Astrocyte of the spinal cord (primary cell): Measurements from ENCODE around the gene ATP1B4.

Experiments
- DNase-seq: peaks from one replicate; pipeline ENCODE4 v3.0.0; 2011; ENCODE audit warnings: low read depth, low spot score
- H3K4me3 ChIP-seq: 2 replicates; pipeline ENCODE4 v1.5.1; 2011; ENCODE audit warnings: low read depth, mild to moderate bottlenecking, low read length, moderate library complexity
- in situ Hi-C: cut with HindIII; loops from 2 replicates; pipeline ENCODE4 v1.10.0; 2017; ENCODE audit warnings: low sequenced_read_pairs
- TF ChIP-seq, protein P1 (sequence below): IDR thresholded peaks from 2 replicates; pipeline ENCODE4 v1.5.1; 2012; ENCODE audit warnings: low read depth, mild to moderate bottlenecking, low read length, inconsistent platforms

ATP1B4 gene

DNA sequence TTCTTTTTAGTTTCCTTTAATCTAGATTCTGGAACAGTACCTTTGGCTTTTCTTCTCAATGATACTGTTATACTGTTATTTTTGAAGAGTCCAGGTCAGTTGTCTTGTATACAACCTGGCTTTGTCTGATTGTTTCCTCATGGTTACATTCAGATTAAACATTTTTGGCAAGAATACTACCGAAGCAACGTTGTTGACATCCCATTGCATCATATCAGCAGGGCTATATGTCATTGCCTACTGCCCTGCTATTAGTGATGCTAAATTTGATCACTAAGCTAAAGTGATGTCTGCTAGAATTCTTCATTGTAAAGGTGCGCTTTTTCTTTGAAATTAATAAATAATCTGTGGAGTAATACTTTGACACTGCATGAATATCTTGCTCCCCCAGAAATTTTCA is 5.8 kb upstream of the ATP1B4 start:
- H3K4me3 ChIP-seq, result no peak overlapping the region
- TF ChIP-seq, protein P1, sequence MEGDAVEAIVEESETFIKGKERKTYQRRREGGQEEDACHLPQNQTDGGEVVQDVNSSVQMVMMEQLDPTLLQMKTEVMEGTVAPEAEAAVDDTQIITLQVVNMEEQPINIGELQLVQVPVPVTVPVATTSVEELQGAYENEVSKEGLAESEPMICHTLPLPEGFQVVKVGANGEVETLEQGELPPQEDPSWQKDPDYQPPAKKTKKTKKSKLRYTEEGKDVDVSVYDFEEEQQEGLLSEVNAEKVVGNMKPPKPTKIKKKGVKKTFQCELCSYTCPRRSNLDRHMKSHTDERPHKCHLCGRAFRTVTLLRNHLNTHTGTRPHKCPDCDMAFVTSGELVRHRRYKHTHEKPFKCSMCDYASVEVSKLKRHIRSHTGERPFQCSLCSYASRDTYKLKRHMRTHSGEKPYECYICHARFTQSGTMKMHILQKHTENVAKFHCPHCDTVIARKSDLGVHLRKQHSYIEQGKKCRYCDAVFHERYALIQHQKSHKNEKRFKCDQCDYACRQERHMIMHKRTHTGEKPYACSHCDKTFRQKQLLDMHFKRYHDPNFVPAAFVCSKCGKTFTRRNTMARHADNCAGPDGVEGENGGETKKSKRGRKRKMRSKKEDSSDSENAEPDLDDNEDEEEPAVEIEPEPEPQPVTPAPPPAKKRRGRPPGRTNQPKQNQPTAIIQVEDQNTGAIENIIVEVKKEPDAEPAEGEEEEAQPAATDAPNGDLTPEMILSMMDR, result no peak
- DNase-seq, result no peak
- in situ Hi-C loops, result no loop called here

DNA sequence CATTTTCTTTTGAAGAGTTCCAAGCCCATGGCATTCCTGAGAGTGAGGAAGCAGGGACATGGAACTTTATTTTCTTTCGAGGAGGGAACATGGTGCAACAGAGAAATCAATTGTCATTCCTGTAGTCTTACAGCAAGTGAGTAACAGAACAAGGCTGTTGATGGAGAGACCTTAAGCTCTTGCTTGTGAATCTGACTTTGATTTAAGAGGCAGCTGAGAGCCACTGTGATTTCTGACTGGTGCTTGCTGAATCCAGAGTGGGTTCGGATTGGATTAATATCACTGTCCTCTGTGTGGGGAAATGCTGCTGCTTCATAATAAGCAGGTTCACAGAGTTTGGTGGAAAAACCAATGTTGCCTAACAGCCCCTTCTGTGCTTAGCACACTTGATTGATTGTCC is 4.7 kb upstream of the ATP1B4 start:
- TF ChIP-seq, protein P1, result no peak
- H3K4me3 ChIP-seq, result no peak overlapping the region
- no peak for DNase-seq
- in situ Hi-C loops, result no loop called here

DNA sequence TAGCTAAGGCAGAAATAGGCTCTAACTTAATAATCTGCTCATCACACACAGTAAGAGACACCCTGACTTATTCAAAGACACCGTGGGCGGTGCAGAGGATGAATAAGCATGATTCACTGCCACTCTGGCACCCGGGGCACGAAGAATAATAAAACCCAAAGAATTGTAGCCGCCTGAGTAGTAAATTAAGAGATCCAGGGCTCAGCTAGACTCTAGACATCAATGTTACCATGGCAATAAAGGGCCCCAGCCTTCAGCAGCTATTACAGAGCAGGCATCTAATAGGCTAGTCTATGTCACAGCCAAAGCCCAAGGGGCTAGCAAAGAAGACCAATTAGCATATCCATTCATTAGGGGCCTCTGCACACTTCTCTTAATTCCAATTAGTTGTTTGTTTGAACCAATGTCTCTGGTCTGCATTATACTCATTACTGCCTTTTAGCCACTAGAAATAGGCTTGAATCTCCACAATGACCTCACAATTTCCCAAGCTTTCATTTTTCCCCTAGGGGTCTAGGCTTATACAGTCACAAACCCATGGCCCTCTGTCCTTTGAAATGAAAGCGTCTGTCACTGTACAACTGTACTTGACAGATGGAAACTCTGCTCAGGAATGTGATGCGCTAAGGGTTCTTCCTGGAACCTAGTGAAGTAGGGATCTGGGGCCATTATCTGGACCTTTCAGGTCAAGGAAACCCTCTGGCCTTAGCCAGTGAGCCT is 3.0 kb upstream of the ATP1B4 start:
- in situ Hi-C loops, result no loop called here
- TF ChIP-seq, protein P1, result no peak
- DNase-seq, result peak; percentile 11
- no peak overlapping the region for H3K4me3 ChIP-seq

DNA sequence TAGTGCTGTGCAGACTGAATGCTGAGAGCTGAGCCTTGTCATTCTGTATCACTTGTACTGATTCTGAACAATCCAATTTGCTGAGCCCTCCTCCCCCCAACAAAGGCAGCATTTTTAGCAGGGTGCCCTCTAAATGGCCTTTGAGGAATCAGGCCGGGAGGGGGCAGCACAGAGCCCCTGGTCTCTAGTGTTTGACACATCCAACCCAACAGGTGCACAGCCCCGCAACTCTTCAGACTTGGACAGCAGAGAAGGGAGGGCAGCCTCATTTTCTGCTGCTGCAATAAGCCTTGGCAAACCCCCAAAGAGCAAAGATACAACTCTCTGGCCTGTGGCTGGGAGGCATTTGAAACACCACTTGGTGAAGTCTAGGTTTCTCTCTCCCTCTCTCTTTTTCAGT is 3.4 kb downstream of the ATP1B4 start:
- TF ChIP-seq, protein P1, result peak; percentile 53
- in situ Hi-C loops, result no loop called here
- no peak overlapping the region for H3K4me3 ChIP-seq
- no peak for DNase-seq

DNA sequence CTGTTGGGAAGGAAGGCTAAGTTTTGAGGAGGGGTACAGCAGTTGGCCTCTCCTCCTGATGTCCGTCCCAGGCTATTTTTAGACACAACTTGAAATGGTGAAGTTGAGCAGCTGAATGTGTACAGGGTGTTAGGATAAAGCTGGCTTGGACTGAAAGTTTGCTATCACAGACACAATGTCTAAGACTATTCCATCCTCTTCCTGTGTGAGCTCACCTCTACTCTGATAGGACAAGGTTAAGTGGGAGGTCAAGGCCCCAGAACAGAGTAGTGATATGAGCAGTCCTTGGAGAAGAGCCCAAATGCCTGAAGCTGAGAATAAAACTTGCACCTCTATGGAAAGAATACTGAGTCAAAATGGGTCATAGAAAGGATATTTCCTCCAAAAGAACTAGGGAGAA is 4.1 kb downstream of the ATP1B4 start:
- no peak for DNase-seq
- in situ Hi-C loops, result no loop called here
- H3K4me3 ChIP-seq, result no peak overlapping the region
- TF ChIP-seq, protein P1, result no peak

DNA sequence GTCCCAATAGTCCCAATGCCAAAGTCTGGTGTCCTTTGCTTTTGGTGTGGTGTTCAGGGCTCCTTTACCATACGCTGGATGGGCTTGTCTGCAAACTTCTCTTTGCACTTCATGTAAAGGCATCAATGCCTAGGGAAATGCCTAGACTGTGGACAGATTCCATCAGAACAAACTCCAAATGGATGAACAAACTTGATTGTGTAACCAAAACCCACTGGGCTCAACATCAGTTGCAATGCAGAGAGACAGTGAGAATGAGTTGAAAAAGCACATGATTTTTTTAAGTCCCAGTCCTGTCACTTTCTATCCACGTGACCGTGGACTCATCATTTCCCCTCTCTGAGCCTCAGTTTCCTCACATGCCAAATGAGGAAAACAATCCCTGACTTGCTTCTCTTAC is 4.9 kb downstream of the ATP1B4 start:
- in situ Hi-C loops, result no loop called here
- no peak for DNase-seq
- TF ChIP-seq, protein P1, result no peak
- no peak overlapping the region for H3K4me3 ChIP-seq
